Measurements from ENCODE around the gene TEX13C. TPM values are rescaled to one million over a fixed set of nuclear protein-coding genes. Genes with fewer than 3 reads are reported as not detected.

Gene TEX13C
- total and polyA plus RNA-seq, 2 of the 8 experiments (the other 6 are each of a cell fraction or from before 2014, with no cell fraction given), result 0.03 to 0.09 TPM

GRCh38 chrX:125327891-125328290 is 8.2 kb downstream of the TEX13C start:
- H3K79me2 ChIP-seq (ENCODE audit: control insufficient read depth in 1 of 2, insufficient read depth in 2 of 2, low read length in 2 of 2), result no peaks in the 10 kb centered on the region
- no peak for TF ChIP-seq HDAC6 (IDR thresholded peaks at IDR 0.05; ENCODE audit: low read depth, low read length)
- no peak for TF ChIP-seq BACH1 (IDR thresholded peaks at IDR 0.05; ENCODE audit: low read length)
- TF ChIP-seq ASH2L (IDR thresholded peaks at IDR 0.05; ENCODE audit: low read length), result no peak
- TF ChIP-seq SIN3A (conservative IDR thresholded peaks at IDR 0.05 in 1 of 2, IDR thresholded peaks at IDR 0.05 in 1 of 2; ENCODE audit: low read depth in 1 of 2, low read length in 2 of 2), result no peak
- no peak for TF ChIP-seq RFX5 (IDR thresholded peaks at IDR 0.05; ENCODE audit: borderline replicate concordance, low read depth, low read length)
- TF ChIP-seq ATF2 (IDR thresholded peaks at IDR 0.05; ENCODE audit: low read length), result no peak
- TF ChIP-seq SUZ12 (IDR thresholded peaks at IDR 0.05; ENCODE audit: low read length), result no peak
- no peak for TF ChIP-seq KDM5A (IDR thresholded peaks at IDR 0.05; ENCODE audit: low read length)
- no peak for TF ChIP-seq PHF8 (conservative IDR thresholded peaks at IDR 0.05; ENCODE audit: low read depth, low read length)
- no peak for TF ChIP-seq SP2 (IDR thresholded peaks at IDR 0.05; ENCODE audit: low read length)
- TF ChIP-seq JUN (IDR thresholded peaks at IDR 0.05; ENCODE audit: low read depth, low read length), result no peak
- no peak for TF ChIP-seq GABPA (IDR thresholded peaks at IDR 0.05; ENCODE audit: borderline replicate concordance, insufficient read depth, low read length)
- no peak overlapping the region for H3K4me2 ChIP-seq (ENCODE audit: insufficient read depth in 1 of 2, low read depth in 2 of 2, low read length in 2 of 2)
- no peak overlapping the region for H3K56ac ChIP-seq (replicated peaks; ENCODE audit: insufficient read length, low read depth, low read length)
- no peak overlapping the region for H3K18ac ChIP-seq (ENCODE audit: extremely low read depth, low read length)
- H2BK12ac ChIP-seq (ENCODE audit: low read depth, low read length), result no peak overlapping the region
- no peak overlapping the region for H3K4ac ChIP-seq (replicated peaks; ENCODE audit: insufficient read length, low read depth, low read length)
- FAIRE-seq, result no peak
- H4K91ac ChIP-seq (replicated peaks; ENCODE audit: insufficient read length, low read length), result no peak overlapping the region
- ChIA-PET CTCF (ENCODE audit: partially characterized antibody) (no interaction called here), POLR2A (ENCODE audit: partially characterized antibody) (no interaction called here)
- H2BK120ac ChIP-seq (replicated peaks; ENCODE audit: low read depth, low read length), result no peak overlapping the region
- no peaks in the 10 kb centered on the region for H4K20me1 ChIP-seq (replicated peaks in 1 of 2; ENCODE audit: control insufficient read depth in 1 of 2, insufficient read depth in 2 of 2, low read length in 2 of 2)
- H2AFZ ChIP-seq (ENCODE audit: low read length), result no peak overlapping the region
- H3K36me3 ChIP-seq (ENCODE audit: control insufficient read depth in 2 of 4, insufficient read depth in 4 of 4, low read length in 3 of 4), result no peaks in the 10 kb centered on the region
- no peaks in the 10 kb centered on the region for H3K9me3 ChIP-seq (ENCODE audit: insufficient read depth in 2 of 2, low read depth in 1 of 2, low read length in 1 of 2)
- 92% methylated on average over 12 of the region's 12 CpGs; no CpG with 5 or more reads in 1 of the 2 experiments for WGBS, 2 experiments (ENCODE audit: extremely low coverage in 1 of 2, insufficient coverage in 1 of 2, insufficient read length in 1 of 2, insufficient replicate concordance in 2 of 2, low coverage in 1 of 2, low lambda C conversion rate in 2 of 2, missing lambda C conversion rate in 1 of 2)
- H3K9ac ChIP-seq (replicated peaks in 1 of 4; ENCODE audit: extremely low read depth in 1 of 4, low read depth in 3 of 4, low read length in 3 of 4), result no peak overlapping the region
- H3K4me3 ChIP-seq (ENCODE audit: extremely low read depth in 1 of 4, insufficient read depth in 2 of 4, low read depth in 3 of 4, low read length in 4 of 4), result no peak overlapping the region
- DNase-seq (ENCODE audit: low read depth in 1 of 2, low spot score in 2 of 2), result no peak
- H3K23ac ChIP-seq (ENCODE audit: insufficient read length), result no peak overlapping the region
- no peaks in the 10 kb centered on the region for H3K23me2 ChIP-seq (ENCODE audit: low read depth, low read length)
- H2BK5ac ChIP-seq (ENCODE audit: low read depth, low read length), result no peak overlapping the region
- H2AK5ac ChIP-seq (ENCODE audit: low read depth, low read length), result no peak overlapping the region
- H2BK15ac ChIP-seq (ENCODE audit: low read length), result no peak overlapping the region
- H2BK20ac ChIP-seq (ENCODE audit: low read length), result no peak overlapping the region
- H3K4me1 ChIP-seq (replicated peaks in 1 of 4; ENCODE audit: control insufficient read depth in 3 of 4, insufficient read depth in 4 of 4, low read length in 3 of 4), result no peaks in the 10 kb centered on the region
- no peaks in the 10 kb centered on the region for H3K27me3 ChIP-seq (replicated peaks in 1 of 4; ENCODE audit: control insufficient read depth in 3 of 4, extremely low read depth in 1 of 4, insufficient read depth in 3 of 4, low read length in 3 of 4)
- no peak overlapping the region for H4K5ac ChIP-seq (ENCODE audit: insufficient read length, low read depth, low read length)
- H3K14ac ChIP-seq (ENCODE audit: insufficient read length), result no peak overlapping the region
- H4K8ac ChIP-seq (ENCODE audit: extremely low read depth, insufficient read depth, low read length), result no peak overlapping the region
- no peak overlapping the region for H3K27ac ChIP-seq (ENCODE audit: low read depth, low read length)
- H3K79me1 ChIP-seq (ENCODE audit: low read depth, low read length), result no peaks in the 10 kb centered on the region

Data from H1 (cell line).